Endothelial cell of umbilical vein (primary cell): ENCODE data around the gene C1QL2. TPM values are rescaled to one million over a fixed set of nuclear protein-coding genes. Genes with fewer than 3 reads are reported as not detected.

Experiments
- BruUV-seq: library from RNA; stranded (reverse); fragments of 400-500 nt; replicated peaks from 2 replicates; lab custom pipeline; 2021; lab: Mats Ljungman, UMichigan
- CTCF ChIA-PET: fragments of 300-600, 350-600 bp; sonication (Branson Sonifier 250); formaldehyde crosslinking; loops from one replicate; lab custom pipeline; 2021; ENCODE audit warnings: antibody characterized with exemption, inconsistent platforms; lab: Charles Lee
- POLR2A ChIA-PET: fragments of 300-600, 350-600 bp; sonication (Branson Sonifier 250); formaldehyde crosslinking; loops from one replicate; lab custom pipeline; 2021; ENCODE audit warnings: antibody characterized with exemption, inconsistent platforms; lab: Charles Lee
- DNase-seq: peaks from one replicate; pipeline ENCODE4 v3.0.0-alpha.2; 2011; ENCODE audit warnings: low read depth, low spot score
- FAIRE-seq: peaks from 2 replicates; lab custom pipeline; 2011; peaks lifted over from hg19 to GRCh38; lab: Jason Lieb, UNC
- H2AFZ ChIP-seq: 2 replicates; pipeline ENCODE4 v1.6.0; 2012; ENCODE audit warnings: low read depth, low read length, control low read depth, inconsistent platforms
- H3K27ac ChIP-seq: 2 replicates; pipeline ENCODE4 v1.5.1; 2011; ENCODE audit warnings: low read depth, mild to moderate bottlenecking, control low read depth, low read length, moderate library complexity; ENCODE audit not compliant: insufficient read depth
- H3K27me3 ChIP-seq, 2 experiments: 2 replicates each; pipeline versions ENCODE4 v1.6.0 to v1.6.1; 2011; ENCODE audit warnings: low read length in 2 of 2, mixed read lengths in 1 of 2; ENCODE audit not compliant: control insufficient read depth in 2 of 2, insufficient read depth in 2 of 2
- H3K36me3 ChIP-seq, 2 experiments: 2 replicates in 1 of 2; 3 replicates in 1 of 2; pipeline ENCODE4 v1.5.1; 2011; ENCODE audit warnings: low read length in 2 of 2, mild to moderate bottlenecking in 1 of 2, moderate library complexity in 1 of 2; ENCODE audit not compliant: control insufficient read depth in 2 of 2, insufficient read depth in 2 of 2; ENCODE audit errors: extremely low read depth in 1 of 2
- H3K4me1 ChIP-seq: 3 replicates; pipeline ENCODE4 v1.5.1; 2011; ENCODE audit warnings: mild to moderate bottlenecking, low read length; ENCODE audit not compliant: control insufficient read depth, insufficient read depth; ENCODE audit errors: extremely low read depth
- H3K4me2 ChIP-seq: 2 replicates; pipeline ENCODE4 v1.6.1; 2011; ENCODE audit warnings: low read length, control low read depth, mixed read lengths; ENCODE audit not compliant: insufficient read depth
- H3K4me3 ChIP-seq, 3 experiments: fragments of 200-600 bp in 1 of 3; sonication (generic), shearing (Covaris generic) in 1 of 3; replicated peaks in 1 of 3; 2 replicates each; pipeline ENCODE4 v1.5.1; 2011 to 2016; ENCODE audit warnings: control low read depth in 3 of 3, low read length in 3 of 3, mild to moderate bottlenecking in 2 of 3, inconsistent platforms in 1 of 3, low read depth in 1 of 3, moderate library complexity in 1 of 3; ENCODE audit not compliant: insufficient read depth in 1 of 3
- H3K79me2 ChIP-seq: 2 replicates; pipeline ENCODE4 v1.6.0; 2012; ENCODE audit warnings: low read length, inconsistent platforms; ENCODE audit not compliant: control insufficient read depth, insufficient read depth
- H3K9ac ChIP-seq: replicated peaks from 2 replicates; pipeline ENCODE3; 2011; ENCODE audit warnings: low read length, control low read depth; ENCODE audit not compliant: insufficient read depth; ENCODE audit errors: extremely low read depth
- H3K9me1 ChIP-seq: replicated peaks from 3 replicates; pipeline ENCODE4 v1.6.0; 2011; ENCODE audit warnings: mild to moderate bottlenecking, low read length; ENCODE audit not compliant: control insufficient read depth, insufficient read depth; ENCODE audit errors: extremely low read depth
- H3K9me3 ChIP-seq: replicated peaks from 2 replicates; pipeline ENCODE4 v1.5.1; 2012; ENCODE audit warnings: low read length, inconsistent platforms; ENCODE audit not compliant: control insufficient read depth, insufficient read depth
- H4K20me1 ChIP-seq: replicated peaks from 2 replicates; pipeline ENCODE3; 2011; ENCODE audit warnings: mild to moderate bottlenecking, low read length; ENCODE audit not compliant: control insufficient read depth, insufficient read depth; ENCODE audit errors: extremely low read depth
- EZH2 ChIP-seq: IDR thresholded peaks from 2 replicates; pipeline ENCODE4 v1.6.1; 2012; ENCODE audit warnings: borderline replicate concordance, low read depth, mild to moderate bottlenecking, moderate library complexity, low read length, inconsistent platforms; ENCODE audit not compliant: severe bottlenecking
- FOS ChIP-seq: IDR thresholded peaks from 2 replicates; pipeline ENCODE4 v1.6.1; 2011; ENCODE audit warnings: mild to moderate bottlenecking, low read length, moderate library complexity, borderline replicate concordance; ENCODE audit not compliant: insufficient read depth
- GATA2 ChIP-seq: IDR thresholded peaks from 2 replicates; pipeline ENCODE4 v1.7.0; 2011; ENCODE audit warnings: low read depth, mild to moderate bottlenecking, moderate library complexity, mixed read lengths, low read length; ENCODE audit not compliant: insufficient read length, insufficient read depth
- JUN ChIP-seq: IDR thresholded peaks from 2 replicates; pipeline ENCODE4 v1.6.1; 2011; ENCODE audit warnings: borderline replicate concordance, low read depth; ENCODE audit not compliant: insufficient read length, insufficient read depth
- MYC ChIP-seq: IDR thresholded peaks from one replicate; pipeline ENCODE4 v1.6.1; 2011; ENCODE audit warnings: mild to moderate bottlenecking, low read depth, low read length
- POLR2A ChIP-seq: IDR thresholded peaks from 2 replicates; pipeline ENCODE4 v1.6.1; 2012; ENCODE audit warnings: low read depth, mild to moderate bottlenecking, control low read depth, low read length
- POLR2AphosphoS5 ChIP-seq: IDR thresholded peaks from 2 replicates; pipeline ENCODE4 v1.6.1; 2012; ENCODE audit warnings: low read depth, mild to moderate bottlenecking, control low read depth, low read length, moderate library complexity; ENCODE audit not compliant: insufficient read depth
- dilution Hi-C: fragments of 300-500 bp; cut with MboI; formaldehyde crosslinking; loops from one replicate; pipeline ENCODE4 v1.15.0; 2019; ENCODE audit warnings: low sequenced_read_pairs; ENCODE audit not compliant: extremely low pct_ligation_motif_present
- intact Hi-C: fragments of 100-400 bp; cut with micrococcal nuclease; formaldehyde crosslinking; loops from one replicate; pipeline ENCODE4 v1.10.0; 2022
- polyA plus RNA-seq, 4 experiments: library from polyadenylated mRNA; depleted of rRNA in 3 of 4; stranded (reverse) in 3 of 4; unstranded in 1 of 4; fragments of >200 nt; gene quantifications; 2 replicates each; pipeline versions ENCODE4 v1.2.1 to v1.2.3, GENCODE V29; 2011 to 2012; ENCODE audit warnings: missing spikeins in 1 of 4
- total RNA-seq: library from RNA; stranded (reverse); gene quantifications from 2 replicates; pipeline ENCODE4 v1.2.3, GENCODE V29; 2021
- TF ChIP-seq, protein P1 (sequence below): IDR thresholded peaks from 2 replicates; pipeline ENCODE4 v1.6.1; 2011; ENCODE audit not compliant: insufficient read depth, insufficient read length
- TF ChIP-seq, protein P2 (sequence below), 2 donors: IDR thresholded peaks; 1 replicate in 1 of 2; 2 replicates in 1 of 2; pipeline ENCODE4 v1.5.1; 2011; ENCODE audit warnings: low read length in 2 of 2, mild to moderate bottlenecking in 2 of 2, moderate library complexity in 2 of 2, control low read depth in 1 of 2, inconsistent platforms in 1 of 2, low read depth in 1 of 2; ENCODE audit not compliant: insufficient read depth in 1 of 2; ENCODE audit errors: extremely low read depth in 1 of 2

C1QL2 gene
- total and polyA plus RNA-seq, 2 donors (not counting 3 experiments of a cell fraction or from before 2014, with no cell fraction given) = not detected

DNA sequence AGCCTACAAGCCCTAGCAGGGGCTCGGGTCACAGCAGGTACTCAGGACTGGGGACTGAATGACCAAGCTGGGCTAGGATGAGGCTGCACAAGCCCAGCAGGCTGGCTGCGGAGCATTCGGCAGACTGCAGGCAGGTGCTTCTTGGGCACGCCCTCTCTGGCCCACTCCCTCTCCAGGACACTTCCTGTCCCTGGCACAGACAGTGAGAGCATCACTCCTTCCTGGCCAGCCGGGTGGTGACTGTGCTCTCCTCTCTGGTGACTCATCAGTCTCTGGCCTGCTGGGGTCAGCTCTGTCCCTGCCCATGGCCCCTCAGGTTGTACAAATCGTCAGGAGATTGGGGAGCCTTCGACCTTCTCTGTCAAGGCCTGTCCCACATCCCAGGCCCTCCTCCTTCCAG lies 22.5 kb downstream of the C1QL2 start:
- TF ChIP-seq GATA2 (no peak), POLR2AphosphoS5 (no peak), FOS (no peak), POLR2A (no peak), EZH2 (no peak), MYC (no peak), JUN (no peak)
- TF ChIP-seq, protein P1, sequence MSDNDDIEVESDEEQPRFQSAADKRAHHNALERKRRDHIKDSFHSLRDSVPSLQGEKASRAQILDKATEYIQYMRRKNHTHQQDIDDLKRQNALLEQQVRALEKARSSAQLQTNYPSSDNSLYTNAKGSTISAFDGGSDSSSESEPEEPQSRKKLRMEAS = no peak
- TF ChIP-seq, protein P2, sequence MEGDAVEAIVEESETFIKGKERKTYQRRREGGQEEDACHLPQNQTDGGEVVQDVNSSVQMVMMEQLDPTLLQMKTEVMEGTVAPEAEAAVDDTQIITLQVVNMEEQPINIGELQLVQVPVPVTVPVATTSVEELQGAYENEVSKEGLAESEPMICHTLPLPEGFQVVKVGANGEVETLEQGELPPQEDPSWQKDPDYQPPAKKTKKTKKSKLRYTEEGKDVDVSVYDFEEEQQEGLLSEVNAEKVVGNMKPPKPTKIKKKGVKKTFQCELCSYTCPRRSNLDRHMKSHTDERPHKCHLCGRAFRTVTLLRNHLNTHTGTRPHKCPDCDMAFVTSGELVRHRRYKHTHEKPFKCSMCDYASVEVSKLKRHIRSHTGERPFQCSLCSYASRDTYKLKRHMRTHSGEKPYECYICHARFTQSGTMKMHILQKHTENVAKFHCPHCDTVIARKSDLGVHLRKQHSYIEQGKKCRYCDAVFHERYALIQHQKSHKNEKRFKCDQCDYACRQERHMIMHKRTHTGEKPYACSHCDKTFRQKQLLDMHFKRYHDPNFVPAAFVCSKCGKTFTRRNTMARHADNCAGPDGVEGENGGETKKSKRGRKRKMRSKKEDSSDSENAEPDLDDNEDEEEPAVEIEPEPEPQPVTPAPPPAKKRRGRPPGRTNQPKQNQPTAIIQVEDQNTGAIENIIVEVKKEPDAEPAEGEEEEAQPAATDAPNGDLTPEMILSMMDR (IDR thresholded peaks at IDR 0.05; ENCODE audit: extremely low read depth in 1 of 2, insufficient read depth in 1 of 2, low read depth in 1 of 2, low read length in 2 of 2) = no peak
- Histone ChIP-seq H3K9me3 (no peaks in the 10 kb centered on the region), H3K9me1 (no peaks in the 10 kb centered on the region), H3K79me2 (no peaks in the 10 kb centered on the region), H3K27me3 (no peaks in the 10 kb centered on the region), H3K4me2 (no peak overlapping the region), H3K9ac (no peak overlapping the region), H3K4me3 (no peak overlapping the region), H3K27ac (no peak overlapping the region), H2AFZ (no peak overlapping the region), H4K20me1 (no peaks in the 10 kb centered on the region), H3K4me1 (no peaks in the 10 kb centered on the region), H3K36me3 (no peaks in the 10 kb centered on the region)
- no TSS peak for BruUV-seq
- FAIRE-seq (no peak), DNase-seq (no peak)
- intact Hi-C loops (no loop called here), dilution Hi-C loops (no loop called here)
- ChIA-PET CTCF (no interaction called here), POLR2A (no interaction called here)
